SK-N-SH treated with all-trans-retinoic acid at 6 μM for 48 hours (cell line): ENCODE results near the gene ZNF618.

Experiments used
- ATAC-seq: fragments of 200-7000 bp; cut with Tn5 transposase; 3 replicates; pipeline ENCODE4 v1.9.1; 2020; ENCODE audit warnings: mild to moderate bottlenecking, moderate library complexity
- ARNTL ChIP-seq: fragments of 450-650 bp; formaldehyde crosslinking; IDR thresholded peaks from 2 replicates; pipeline ENCODE4 v1.5.0; 2020; ENCODE audit warnings: low read depth, mild to moderate bottlenecking, moderate library complexity, borderline replicate concordance
- BACH2 ChIP-seq: fragments of 250-450 bp; sonication (Bioruptor Pico); IDR thresholded peaks from 2 replicates; pipeline ENCODE4 v1.9.0; 2021; ENCODE audit warnings: mild to moderate bottlenecking, borderline replicate concordance
- CSDC2 ChIP-seq: fragments of 250-450 bp; sonication (Bioruptor Pico); IDR thresholded peaks from 2 replicates; pipeline ENCODE4 v1.5.0; 2020; ENCODE audit warnings: mild to moderate bottlenecking, moderate library complexity
- CSRNP3 ChIP-seq: fragments of 250-450 bp; sonication (Bioruptor Pico); IDR thresholded peaks from 2 replicates; pipeline ENCODE4 v1.5.1; 2021; ENCODE audit warnings: mild to moderate bottlenecking, moderate library complexity
- ESRRG ChIP-seq: fragments of 250-450 bp; sonication (Bioruptor Pico); IDR thresholded peaks from 2 replicates; pipeline ENCODE4 v1.6.1; 2021; ENCODE audit warnings: mild to moderate bottlenecking
- GLIS3 ChIP-seq: fragments of 250-450 bp; sonication (Bioruptor Pico); IDR thresholded peaks from 2 replicates; pipeline ENCODE4 v1.5.0; 2020; ENCODE audit warnings: mild to moderate bottlenecking, moderate library complexity
- ISL1 ChIP-seq: fragments of 250-450 bp; sonication (Bioruptor Pico); IDR thresholded peaks from 2 replicates; pipeline ENCODE4 v2.1.2; 2022; ENCODE audit warnings: mild to moderate bottlenecking, moderate library complexity
- OSR1 ChIP-seq: fragments of 250-450 bp; sonication (Bioruptor Pico); IDR thresholded peaks from 2 replicates; pipeline ENCODE4 v1.8.0; 2022; ENCODE audit warnings: moderate library complexity, mild to moderate bottlenecking, inconsistent platforms
- POU6F1 ChIP-seq: fragments of 250-450 bp; sonication (Bioruptor Pico); IDR thresholded peaks from 2 replicates; pipeline ENCODE4 v1.8.0; 2021; ENCODE audit warnings: low read depth, mild to moderate bottlenecking, moderate library complexity, borderline replicate concordance
- PPARA ChIP-seq: fragments of 250-450 bp; sonication (Bioruptor Pico); IDR thresholded peaks from 2 replicates; pipeline ENCODE4 v1.5.0; 2020; ENCODE audit warnings: mild to moderate bottlenecking, borderline replicate concordance
- RARB ChIP-seq: fragments of 250-450 bp; sonication (Bioruptor Pico); IDR thresholded peaks from 2 replicates; pipeline ENCODE4 v1.8.0; 2021; ENCODE audit warnings: mild to moderate bottlenecking, moderate library complexity
- SNAI2 ChIP-seq: fragments of 250-450 bp; sonication (Bioruptor Pico); IDR thresholded peaks from 2 replicates; pipeline ENCODE4 v1.5.0; 2020; ENCODE audit warnings: mild to moderate bottlenecking, moderate library complexity
- TCF4 ChIP-seq: fragments of 250-450 bp; sonication (Bioruptor Pico); IDR thresholded peaks from 2 replicates; pipeline ENCODE4 v1.8.0; 2021; ENCODE audit warnings: mild to moderate bottlenecking, moderate library complexity, borderline replicate concordance
- TOX ChIP-seq: fragments of 250-450 bp; sonication (Bioruptor Pico); IDR thresholded peaks from 2 replicates; pipeline ENCODE4 v1.8.0; 2021; ENCODE audit warnings: mild to moderate bottlenecking, moderate library complexity, borderline replicate concordance
- TSHZ2 ChIP-seq: fragments of 250-450 bp; sonication (Bioruptor Pico); IDR thresholded peaks from 2 replicates; pipeline ENCODE4 v1.5.0; 2020; ENCODE audit warnings: mild to moderate bottlenecking, moderate library complexity
- ZC3H10 ChIP-seq: fragments of 250-450 bp; sonication (Bioruptor Pico); IDR thresholded peaks from 2 replicates; pipeline ENCODE4 v1.5.1; 2021; ENCODE audit warnings: mild to moderate bottlenecking, moderate library complexity
- ZFP3 ChIP-seq: fragments of 250-450 bp; sonication (Bioruptor Pico); IDR thresholded peaks from 2 replicates; pipeline ENCODE4 v1.5.0; 2020; ENCODE audit warnings: mild to moderate bottlenecking, moderate library complexity
- ZFP30 ChIP-seq: fragments of 450-650 bp; formaldehyde crosslinking; IDR thresholded peaks from 2 replicates; pipeline ENCODE4 v1.5.0; 2022; ENCODE audit warnings: mild to moderate bottlenecking, moderate library complexity
- ZNF565 ChIP-seq: fragments of 450-650 bp; formaldehyde crosslinking; conservative IDR thresholded peaks from 2 replicates; pipeline ENCODE4 v1.5.0; 2020; ENCODE audit warnings: low read depth, mild to moderate bottlenecking, moderate library complexity
- ZNF70 ChIP-seq: fragments of 450-650 bp; formaldehyde crosslinking; IDR thresholded peaks from 2 replicates; pipeline ENCODE4 v1.5.0; 2020; ENCODE audit warnings: mild to moderate bottlenecking, moderate library complexity
- ZNF8 ChIP-seq: fragments of 450-650 bp; formaldehyde crosslinking; IDR thresholded peaks from 2 replicates; pipeline ENCODE4 v1.5.0; 2020; ENCODE audit warnings: mild to moderate bottlenecking, moderate library complexity
- TF ChIP-seq, protein P1 (sequence below): fragments of 250-450 bp; sonication (Bioruptor Pico); IDR thresholded peaks from 2 replicates; pipeline ENCODE4 v1.8.0; 2020; ENCODE audit warnings: mild to moderate bottlenecking, moderate library complexity, borderline replicate concordance

ZNF618 gene

GRCh38 chr9:113949571-113950078 is 73.5 kb downstream of the ZNF618 start:
- ATAC-seq = no peak
- TF ChIP-seq RARB (CRISPR knock-in tag) (no peak), POU6F1 (CRISPR knock-in tag) (no peak), ZNF8 (CRISPR knock-in tag) (no peak), ESRRG (CRISPR knock-in tag) (no peak), GLIS3 (CRISPR knock-in tag) (no peak), ZNF70 (CRISPR knock-in tag) (no peak), ZNF565 (no peak), CSDC2 (CRISPR knock-in tag) (no peak), ZFP3 (CRISPR knock-in tag) (no peak), ARNTL (no peak), ISL1 (no peak), SNAI2 (CRISPR knock-in tag) (no peak), TSHZ2 (CRISPR knock-in tag) (no peak), TCF4 (CRISPR knock-in tag) (no peak), PPARA (CRISPR knock-in tag) (no peak), ZFP30 (CRISPR knock-in tag) (no peak), CSRNP3 (CRISPR knock-in tag) (no peak), ZC3H10 (CRISPR knock-in tag) (no peak)
- TF ChIP-seq, protein P1, sequence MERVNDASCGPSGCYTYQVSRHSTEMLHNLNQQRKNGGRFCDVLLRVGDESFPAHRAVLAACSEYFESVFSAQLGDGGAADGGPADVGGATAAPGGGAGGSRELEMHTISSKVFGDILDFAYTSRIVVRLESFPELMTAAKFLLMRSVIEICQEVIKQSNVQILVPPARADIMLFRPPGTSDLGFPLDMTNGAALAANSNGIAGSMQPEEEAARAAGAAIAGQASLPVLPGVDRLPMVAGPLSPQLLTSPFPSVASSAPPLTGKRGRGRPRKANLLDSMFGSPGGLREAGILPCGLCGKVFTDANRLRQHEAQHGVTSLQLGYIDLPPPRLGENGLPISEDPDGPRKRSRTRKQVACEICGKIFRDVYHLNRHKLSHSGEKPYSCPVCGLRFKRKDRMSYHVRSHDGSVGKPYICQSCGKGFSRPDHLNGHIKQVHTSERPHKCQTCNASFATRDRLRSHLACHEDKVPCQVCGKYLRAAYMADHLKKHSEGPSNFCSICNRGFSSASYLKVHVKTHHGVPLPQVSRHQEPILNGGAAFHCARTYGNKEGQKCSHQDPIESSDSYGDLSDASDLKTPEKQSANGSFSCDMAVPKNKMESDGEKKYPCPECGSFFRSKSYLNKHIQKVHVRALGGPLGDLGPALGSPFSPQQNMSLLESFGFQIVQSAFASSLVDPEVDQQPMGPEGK (CRISPR knock-in tag) = no peak

DNA sequence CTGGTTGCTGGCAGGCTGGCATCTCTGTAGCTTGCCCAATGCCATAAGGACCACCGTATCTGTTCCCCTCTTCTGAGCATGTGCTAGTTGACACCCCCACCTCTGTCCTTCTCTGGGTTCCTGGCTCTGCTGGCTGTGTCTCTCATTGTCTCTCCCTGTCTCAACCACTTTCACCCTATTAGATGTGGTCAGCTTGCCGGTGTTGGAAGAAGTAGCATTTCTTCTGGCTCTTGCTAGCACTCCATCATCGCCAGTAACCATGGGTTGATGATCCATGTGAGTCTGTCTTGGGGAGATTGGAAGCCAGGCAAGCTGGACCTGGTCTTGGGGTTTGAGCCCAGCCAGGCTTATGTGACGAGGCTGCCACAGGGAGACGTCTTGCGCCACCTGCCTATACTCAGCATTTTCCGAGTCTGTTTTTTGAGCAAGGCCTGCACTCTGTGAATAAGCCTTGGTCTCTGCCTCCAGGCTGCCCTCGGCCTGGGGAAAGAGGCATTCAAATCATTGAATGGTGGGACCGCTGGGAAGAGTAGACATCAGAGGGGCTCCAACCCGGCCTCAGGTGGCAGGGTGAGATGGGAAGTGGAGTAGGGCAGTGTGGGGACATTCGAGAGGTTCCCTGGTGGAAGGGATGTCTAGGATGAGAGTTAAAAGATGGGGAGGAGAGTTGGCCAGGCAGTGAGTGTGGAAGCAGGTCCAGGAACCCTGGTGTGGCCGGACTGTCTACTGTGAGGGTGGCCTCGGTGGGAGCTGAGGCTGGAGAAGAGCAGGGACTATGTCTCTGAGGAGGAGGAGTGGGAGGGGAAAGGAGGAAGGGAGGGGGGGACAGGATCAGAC is 74.3 kb downstream of the ZNF618 start:
- TF ChIP-seq ZNF70 (CRISPR knock-in tag) (no peak), BACH2 (CRISPR knock-in tag) (no peak), PPARA (CRISPR knock-in tag) (no peak), ARNTL (no peak), ZFP3 (CRISPR knock-in tag) (no peak), CSDC2 (CRISPR knock-in tag) (no peak), TOX (no peak), GLIS3 (CRISPR knock-in tag) (no peak)
- TF ChIP-seq, all 23 proteins: peak for 0
- no peak for ATAC-seq

DNA sequence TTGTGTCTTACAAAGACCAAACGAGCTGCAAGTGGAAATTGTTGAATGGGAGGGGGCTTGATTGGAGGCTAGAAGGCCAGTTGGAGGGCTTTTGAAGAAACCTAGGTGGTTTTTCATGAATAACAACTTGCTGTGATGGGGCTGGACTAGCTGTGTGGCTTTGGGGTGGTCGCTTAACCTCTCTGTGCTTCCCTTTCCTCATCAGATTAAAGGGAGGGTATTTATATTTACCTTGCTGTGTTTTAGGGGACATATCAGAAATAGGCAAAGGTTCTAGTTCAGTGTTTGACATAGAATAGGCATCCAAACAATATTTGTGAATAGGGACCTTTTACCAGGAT is 74.9 kb downstream of the ZNF618 start:
- TF ChIP-seq ZFP30 (CRISPR knock-in tag) (no peak), GLIS3 (CRISPR knock-in tag) (no peak), OSR1 (CRISPR knock-in tag) (no peak), ESRRG (CRISPR knock-in tag) (no peak), TSHZ2 (CRISPR knock-in tag) (no peak), ARNTL (no peak), CSDC2 (CRISPR knock-in tag) (no peak)
- ATAC-seq = no peak
